GM12875 (cell line): Measurements from ENCODE around the gene POLL.
"Not testable (repeated sequence)": the region's sequence is repeated elsewhere in the genome, so short reads cannot be mapped to it uniquely, and the experiment has no call there.

Experiments used
- H3K4me3 ChIP-seq: one replicate; pipeline ENCODE4 v1.5.1; 2011; ENCODE audit warnings: low read depth, low read length, control low read depth
- CTCF ChIP-seq: IDR thresholded peaks from 2 replicates; pipeline ENCODE4 v1.5.1; 2011; ENCODE audit warnings: low read depth, mild to moderate bottlenecking, control low read depth, inconsistent platforms, low read length, moderate library complexity, borderline replicate concordance; ENCODE audit not compliant: insufficient read depth

Gene POLL

GRCh38 chr10:101587725-101588653, at the start of gene POLL, which contains the start of gene DPCD:
Gene POLL (minus strand): TSS chr10:101588257. CDS start chr10:101587360, 897 bp downstream.
Gene DPCD (plus strand): TSS chr10:101588321. CDS start chr10:101588337, 16 bp downstream.
- peak within 1 kb of the TSS; percentile 88 for H3K4me3 ChIP-seq
- no peak for TF ChIP-seq CTCF

- H3K4me3 ChIP-seq = not testable (repeated sequence)
Measured at GRCh38 chr10:101633510-101633909, 45.5 kb upstream of the POLL start.

- H3K4me3 ChIP-seq = no peak overlapping the region
- no peak for TF ChIP-seq CTCF
Measured at GRCh38 chr10:101631821-101632475, 43.9 kb upstream of the POLL start.

DNA sequence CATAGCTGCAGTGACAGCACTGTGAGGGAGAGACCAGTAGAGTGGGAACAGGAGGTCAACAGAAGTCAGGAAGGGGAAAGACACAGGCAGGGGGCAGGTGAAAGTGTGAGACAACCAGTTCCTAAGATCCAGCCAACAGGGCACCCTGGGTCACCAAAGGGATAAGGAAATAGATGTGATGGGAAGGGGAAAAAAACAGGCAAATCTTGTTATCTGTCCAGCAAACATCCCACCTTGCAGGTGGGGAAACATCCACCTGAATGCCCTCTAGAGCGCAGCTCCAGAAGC, 42.5 kb upstream of the POLL start:
- H3K4me3 ChIP-seq = no peak overlapping the region
- no peak for TF ChIP-seq CTCF

GRCh38 chr10:101629837-101630632, 42.0 kb upstream of the POLL start:
- TF ChIP-seq CTCF = no peak
- no peak overlapping the region for H3K4me3 ChIP-seq

DNA sequence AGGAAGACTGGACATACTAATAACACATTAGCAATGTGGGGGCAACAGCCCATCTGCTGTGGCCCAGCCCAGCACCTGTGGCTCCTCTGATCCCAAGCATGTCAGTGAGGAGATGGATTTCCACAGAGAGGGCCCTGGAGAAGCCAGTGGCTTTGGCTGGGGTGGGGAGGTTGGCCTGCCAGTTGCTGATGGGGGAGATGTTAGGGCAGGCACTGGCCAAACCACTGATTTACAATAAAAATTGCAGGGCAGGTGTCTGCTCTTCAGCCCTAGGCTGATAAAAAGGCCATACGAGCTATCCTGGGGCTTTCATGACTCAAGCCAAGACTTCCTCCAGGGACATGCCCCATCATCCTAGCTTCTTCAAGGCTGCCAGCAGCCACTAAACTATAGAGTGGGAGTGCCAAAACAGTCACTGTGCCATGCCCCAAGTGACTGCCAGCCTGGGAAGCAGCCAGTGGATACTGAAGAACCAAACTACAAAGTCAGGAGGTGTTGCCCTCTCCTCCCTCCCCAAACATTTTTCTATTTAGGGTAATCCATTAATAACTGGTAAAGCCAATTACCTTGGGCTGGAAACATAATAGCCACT, 37.9 kb upstream of the POLL start:
- no peak for TF ChIP-seq CTCF
- H3K4me3 ChIP-seq = no peak overlapping the region

- H3K4me3 ChIP-seq = no peak overlapping the region
- no peak for TF ChIP-seq CTCF
Measured at GRCh38 chr10:101624526-101625102, 36.6 kb upstream of the POLL start.
